ENCODE measurements around the gene TRAK2.

- TF ChIP-seq, protein P1, sequence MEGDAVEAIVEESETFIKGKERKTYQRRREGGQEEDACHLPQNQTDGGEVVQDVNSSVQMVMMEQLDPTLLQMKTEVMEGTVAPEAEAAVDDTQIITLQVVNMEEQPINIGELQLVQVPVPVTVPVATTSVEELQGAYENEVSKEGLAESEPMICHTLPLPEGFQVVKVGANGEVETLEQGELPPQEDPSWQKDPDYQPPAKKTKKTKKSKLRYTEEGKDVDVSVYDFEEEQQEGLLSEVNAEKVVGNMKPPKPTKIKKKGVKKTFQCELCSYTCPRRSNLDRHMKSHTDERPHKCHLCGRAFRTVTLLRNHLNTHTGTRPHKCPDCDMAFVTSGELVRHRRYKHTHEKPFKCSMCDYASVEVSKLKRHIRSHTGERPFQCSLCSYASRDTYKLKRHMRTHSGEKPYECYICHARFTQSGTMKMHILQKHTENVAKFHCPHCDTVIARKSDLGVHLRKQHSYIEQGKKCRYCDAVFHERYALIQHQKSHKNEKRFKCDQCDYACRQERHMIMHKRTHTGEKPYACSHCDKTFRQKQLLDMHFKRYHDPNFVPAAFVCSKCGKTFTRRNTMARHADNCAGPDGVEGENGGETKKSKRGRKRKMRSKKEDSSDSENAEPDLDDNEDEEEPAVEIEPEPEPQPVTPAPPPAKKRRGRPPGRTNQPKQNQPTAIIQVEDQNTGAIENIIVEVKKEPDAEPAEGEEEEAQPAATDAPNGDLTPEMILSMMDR (conservative IDR thresholded peaks at IDR 0.05; ENCODE audit: low read length), result no peak
- TF ChIP-seq EZH2phosphoT487 (IDR thresholded peaks at IDR 0.05; ENCODE audit: borderline replicate concordance, low read depth, low read length), result no peak
These were observed 72.5 kb downstream of the TRAK2 start for GRCh38 chr2:201378496-201379397.

Measured in OCI-LY7 (cell line).